Smooth muscle cell (in vitro differentiated cells): Measurements from ENCODE around the gene TMEM123. TPM values are rescaled to one million over a fixed set of nuclear protein-coding genes. Genes with fewer than 3 reads are reported as not detected.

Experiments
- DNase-seq: peaks from one replicate; lab custom pipeline; 2025; ENCODE audit not compliant: unreplicated experiment; lab: John Stamatoyannopoulos, UW
- H2AFZ ChIP-seq: fragments of 200-600 bp; sonication (generic); 2 replicates; pipeline ENCODE4 v1.6.0; 2016; ENCODE audit warnings: antibody characterized with exemption, low read depth, mild to moderate bottlenecking
- H3F3A ChIP-seq: fragments of 200-600 bp; sonication (generic); 2 replicates; pipeline ENCODE4 v1.6.0; 2017; ENCODE audit warnings: antibody characterized with exemption, low read depth
- H3K27ac ChIP-seq: fragments of 200-600 bp; sonication (generic); 2 replicates; pipeline ENCODE4 v1.5.1; 2016; ENCODE audit warnings: low read depth, mild to moderate bottlenecking
- H3K27me3 ChIP-seq: fragments of 200-600 bp; sonication (generic); 2 replicates; pipeline ENCODE4 v1.6.1; 2016; ENCODE audit warnings: low read depth, mild to moderate bottlenecking
- H3K36me3 ChIP-seq: fragments of 200-600 bp; sonication (generic); 2 replicates; pipeline ENCODE4 v1.5.1; 2016; ENCODE audit warnings: low read depth
- H3K4me1 ChIP-seq: fragments of 200-600 bp; sonication (generic); 2 replicates; pipeline ENCODE4 v1.5.1; 2016; ENCODE audit warnings: low read depth
- H3K4me2 ChIP-seq: fragments of 200-600 bp; sonication (generic); 2 replicates; pipeline ENCODE4 v1.6.0; 2016; ENCODE audit warnings: mild to moderate bottlenecking
- H3K4me3 ChIP-seq: fragments of 200-600 bp; sonication (generic); 2 replicates; pipeline ENCODE4 v1.5.1; 2016; ENCODE audit warnings: mild to moderate bottlenecking
- H3K79me2 ChIP-seq: fragments of 200-600 bp; sonication (generic); 2 replicates; pipeline ENCODE4 v1.6.0; 2016; ENCODE audit warnings: low read depth, mild to moderate bottlenecking
- H3K9ac ChIP-seq: fragments of 200-600 bp; sonication (generic); 2 replicates; pipeline ENCODE4 v1.6.0; 2016; ENCODE audit warnings: low read depth
- H3K9me3 ChIP-seq: fragments of 200-600 bp; sonication (generic); replicated peaks from 2 replicates; pipeline ENCODE4 v1.5.1; 2016; ENCODE audit warnings: low read depth
- H4K20me1 ChIP-seq: fragments of 200-600 bp; sonication (generic); 2 replicates; pipeline ENCODE4 v1.6.0; 2016; ENCODE audit warnings: low read depth
- whole genome bisulfite sequencing: methylation state at CpG from one replicate; pipeline ENCODE4 v1.1.7; 2016; ENCODE audit warnings: low lambda C conversion rate; 5-methylcytosine and 5-hydroxymethylcytosine counted together
- polyA plus RNA-seq: library from polyadenylated mRNA; unstranded; fragments of >200 nt; fragmentation: Nextera tagmentation; extraction: Ambion mirVana; gene quantifications from 2 replicates; pipeline ENCODE4 v1.2.1, GENCODE V29; 2016
- total RNA-seq: library from RNA; depleted of rRNA; stranded (reverse); fragments of >200 nt; gene quantifications from 2 replicates; pipeline ENCODE4 v1.2.3, GENCODE V29; 2014
- TF ChIP-seq, protein P1 (sequence below): fragments of 200-600 bp; sonication (generic); IDR thresholded peaks from 2 replicates; pipeline ENCODE4 v1.5.1; 2017; ENCODE audit warnings: borderline replicate concordance, mild to moderate bottlenecking, antibody characterized with exemption; ENCODE audit not compliant: insufficient read depth, poor library complexity, severe bottlenecking

The TMEM123 gene
- total and polyA plus RNA-seq, 2 experiments from 2014 or later: 38.8 to 78.8 TPM

GRCh38 chr11:102387043-102387781 lies 65.4 kb downstream of the TMEM123 start:
- Histone ChIP-seq H3K9me3 (no peaks in the 10 kb centered on the region), H2AFZ (no peak overlapping the region), H3K4me3 (no peak overlapping the region), H3F3A (no peaks in the 10 kb centered on the region), H4K20me1 (peaks cover 20% of the 10 kb centered on the region), H3K4me1 (no peaks in the 10 kb centered on the region), H3K27ac (peak overlapping the region; percentile 5), H3K27me3 (no peaks in the 10 kb centered on the region), H3K9ac (no peak overlapping the region), H3K36me3 (no peaks in the 10 kb centered on the region), H3K4me2 (no peak overlapping the region), H3K79me2 (peaks cover 3% of the 10 kb centered on the region)
- no peak for DNase-seq
- 97% methylated on average over 7 of the region's 8 CpGs for WGBS
- TF ChIP-seq, protein P1, sequence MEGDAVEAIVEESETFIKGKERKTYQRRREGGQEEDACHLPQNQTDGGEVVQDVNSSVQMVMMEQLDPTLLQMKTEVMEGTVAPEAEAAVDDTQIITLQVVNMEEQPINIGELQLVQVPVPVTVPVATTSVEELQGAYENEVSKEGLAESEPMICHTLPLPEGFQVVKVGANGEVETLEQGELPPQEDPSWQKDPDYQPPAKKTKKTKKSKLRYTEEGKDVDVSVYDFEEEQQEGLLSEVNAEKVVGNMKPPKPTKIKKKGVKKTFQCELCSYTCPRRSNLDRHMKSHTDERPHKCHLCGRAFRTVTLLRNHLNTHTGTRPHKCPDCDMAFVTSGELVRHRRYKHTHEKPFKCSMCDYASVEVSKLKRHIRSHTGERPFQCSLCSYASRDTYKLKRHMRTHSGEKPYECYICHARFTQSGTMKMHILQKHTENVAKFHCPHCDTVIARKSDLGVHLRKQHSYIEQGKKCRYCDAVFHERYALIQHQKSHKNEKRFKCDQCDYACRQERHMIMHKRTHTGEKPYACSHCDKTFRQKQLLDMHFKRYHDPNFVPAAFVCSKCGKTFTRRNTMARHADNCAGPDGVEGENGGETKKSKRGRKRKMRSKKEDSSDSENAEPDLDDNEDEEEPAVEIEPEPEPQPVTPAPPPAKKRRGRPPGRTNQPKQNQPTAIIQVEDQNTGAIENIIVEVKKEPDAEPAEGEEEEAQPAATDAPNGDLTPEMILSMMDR: no peak

DNA sequence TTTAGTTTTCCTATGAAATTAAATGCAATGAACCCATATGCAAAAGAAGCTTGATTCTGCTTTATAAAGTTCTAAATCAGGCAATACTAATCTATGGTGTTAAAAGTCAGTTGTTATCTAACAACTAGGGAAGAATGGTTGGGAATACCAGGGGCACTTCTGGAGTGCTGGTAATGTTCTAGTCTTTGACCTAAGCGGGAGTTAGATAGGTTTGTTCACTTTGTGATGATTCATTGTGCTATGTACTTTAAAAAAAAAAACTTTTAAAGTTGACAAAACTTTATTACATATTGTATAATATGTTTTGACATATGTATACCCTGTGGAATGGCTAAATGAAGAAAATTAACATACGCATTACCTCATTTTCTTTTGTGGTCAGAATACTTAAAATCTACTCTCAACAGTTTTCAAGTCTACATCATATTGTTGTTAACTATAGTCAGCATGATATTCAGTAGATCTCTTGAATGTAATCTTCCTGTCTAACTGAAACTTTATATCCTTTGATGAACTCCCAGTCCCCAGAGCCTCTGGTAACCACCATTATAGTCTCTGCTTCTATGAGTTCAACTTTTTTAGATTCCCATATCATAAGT lies 66.3 kb downstream of the TMEM123 start:
- no peaks in the 10 kb centered on the region for H3F3A ChIP-seq
- H3K9me3 ChIP-seq: no peaks in the 10 kb centered on the region
- no peaks in the 10 kb centered on the region for H3K36me3 ChIP-seq
- no peaks in the 10 kb centered on the region for H3K4me1 ChIP-seq
- DNase-seq: no peak
- no peak overlapping the region for H3K4me2 ChIP-seq
- H3K27ac ChIP-seq: peak overlapping the region; percentile 5
- H3K79me2 ChIP-seq: peaks cover 3% of the 10 kb centered on the region
- H2AFZ ChIP-seq: no peak overlapping the region
- H3K9ac ChIP-seq: no peak overlapping the region
- TF ChIP-seq, protein P1: no peak
- H4K20me1 ChIP-seq: peaks cover 11% of the 10 kb centered on the region
- no peaks in the 10 kb centered on the region for H3K27me3 ChIP-seq
- 87% methylated on average over 2 of the region's 2 CpGs for WGBS
- no peak overlapping the region for H3K4me3 ChIP-seq

DNA sequence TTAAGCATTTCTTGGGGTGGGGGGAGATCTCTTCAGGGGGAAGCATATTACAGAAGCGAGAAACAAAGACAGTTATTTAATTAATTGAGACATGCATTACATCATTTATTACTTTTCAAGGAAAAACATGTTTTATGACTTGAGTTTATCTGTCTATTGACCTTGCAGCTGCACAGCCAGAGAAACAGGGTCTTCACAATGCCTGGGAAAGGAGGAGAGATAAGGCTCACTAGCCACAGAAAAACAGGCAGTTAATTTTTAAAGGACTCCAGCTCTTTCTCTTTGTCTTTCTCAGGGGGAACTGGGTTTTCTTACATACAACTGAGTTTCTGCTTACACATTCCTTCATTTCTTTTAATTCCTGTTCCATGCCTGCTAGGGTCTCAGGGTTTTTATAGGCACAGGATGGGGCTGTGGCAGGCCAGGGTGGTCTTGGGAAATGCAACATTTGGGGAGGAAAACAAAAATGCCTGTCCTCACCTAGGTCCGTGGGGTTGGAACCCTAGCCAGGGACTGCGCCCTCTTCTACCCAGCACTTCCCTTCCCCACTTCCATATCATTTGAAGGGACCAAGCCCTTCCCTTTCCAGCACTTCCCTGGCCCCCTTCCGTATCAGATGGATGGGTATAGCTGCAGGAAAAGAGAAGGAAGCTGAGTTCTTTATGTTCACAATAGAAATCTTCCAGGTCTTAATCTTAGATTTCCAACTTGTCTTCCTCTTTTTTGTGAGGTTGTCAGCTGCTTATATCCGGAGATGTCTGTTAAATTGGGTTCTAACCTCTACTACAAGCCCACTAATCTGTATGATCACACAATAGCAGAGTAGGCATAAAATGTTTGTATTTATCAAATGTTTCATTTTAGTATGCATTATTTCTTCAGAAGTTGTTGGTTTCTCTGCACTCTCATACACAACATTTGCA lies 67.2 kb downstream of the TMEM123 start:
- Histone ChIP-seq H3K9me3 (no peaks in the 10 kb centered on the region), H3K36me3 (no peaks in the 10 kb centered on the region)

More for the DNA sequence above, 67.2 kb downstream of the TMEM123 start:
- TF ChIP-seq, protein P1: no peak
- 89% methylated on average over 5 of the region's 5 CpGs for WGBS
- Histone ChIP-seq H4K20me1 (peaks cover 4% of the 10 kb centered on the region), H3K9ac (no peak overlapping the region), H3K79me2 (no peaks in the 10 kb centered on the region), H3K27ac (no peak overlapping the region), H3F3A (no peaks in the 10 kb centered on the region), H3K4me1 (no peaks in the 10 kb centered on the region), H3K4me3 (no peak overlapping the region), H3K4me2 (no peak overlapping the region), H2AFZ (no peak overlapping the region), H3K27me3 (no peaks in the 10 kb centered on the region)
- no peak for DNase-seq
